Measurements from ENCODE around the gene GADD45B. TPM values are rescaled to one million over a fixed set of nuclear protein-coding genes. Genes with fewer than 3 reads are reported as not detected.
"Not testable (repeated sequence)": the region's sequence is repeated elsewhere in the genome, so short reads cannot be mapped to it uniquely, and the experiment has no call there.

Gene GADD45B
- total RNA-seq, 2 donors from 2014 or later: 120 to 160 TPM

DNA sequence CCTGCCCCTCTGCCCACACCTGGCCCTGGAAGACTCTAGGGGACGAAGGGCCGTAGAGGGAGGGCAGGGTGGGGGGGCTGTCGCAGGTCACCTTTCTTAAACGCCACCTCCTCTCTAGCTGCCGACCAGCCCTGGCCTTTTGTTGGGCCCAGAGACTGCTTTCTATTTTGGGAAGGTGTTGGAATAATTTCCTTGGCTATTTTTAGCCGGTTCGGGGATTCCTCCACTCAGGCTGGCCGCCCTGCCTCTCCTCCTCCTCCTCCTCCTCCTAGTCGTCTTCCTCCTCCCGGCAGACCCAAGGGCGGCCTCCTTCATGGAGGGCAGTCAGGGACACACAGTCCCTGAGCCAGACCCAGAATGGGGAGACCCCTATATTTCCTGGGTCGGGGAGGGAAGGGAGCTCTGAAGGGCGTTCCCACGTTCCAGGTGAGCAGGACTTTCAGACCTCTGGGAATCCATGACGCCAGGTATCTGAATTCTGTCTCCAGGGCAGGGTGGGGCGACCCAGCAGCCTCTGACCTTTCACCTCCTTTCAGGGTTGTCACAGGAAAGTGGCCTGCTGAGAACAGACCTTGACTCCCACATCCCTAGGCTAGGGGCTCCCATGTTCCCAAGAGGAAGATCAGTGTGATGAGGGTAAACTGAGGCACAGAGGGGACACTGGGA lies 19.9 kb downstream of the GADD45B start:
- no peak for DNase-seq (ENCODE audit: low spot score)
- intact Hi-C loops (cut with DNase I): no loop called here

DNA sequence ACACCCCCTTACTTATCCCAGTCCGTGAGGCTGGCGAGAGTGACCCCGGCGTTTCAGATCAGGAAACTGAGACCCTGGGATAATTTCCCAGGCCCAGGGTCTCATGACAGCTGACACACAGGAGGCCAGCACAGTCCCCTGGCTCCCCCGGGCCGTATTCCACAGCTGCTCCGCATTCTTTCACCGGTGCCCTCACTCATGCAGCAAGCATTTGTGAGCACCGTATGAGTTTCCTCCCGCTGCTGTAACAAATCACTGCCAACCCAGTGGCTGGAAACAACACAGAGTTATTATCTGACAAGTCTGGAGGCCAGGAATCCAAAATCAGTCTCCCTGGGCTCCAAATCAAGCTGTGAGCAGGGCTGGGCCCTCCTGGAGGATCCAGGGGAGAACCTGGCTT lies 21.3 kb downstream of the GADD45B start:
- intact Hi-C loops (cut with DNase I): no loop called here
- DNase-seq (ENCODE audit: low spot score): no peak

DNA sequence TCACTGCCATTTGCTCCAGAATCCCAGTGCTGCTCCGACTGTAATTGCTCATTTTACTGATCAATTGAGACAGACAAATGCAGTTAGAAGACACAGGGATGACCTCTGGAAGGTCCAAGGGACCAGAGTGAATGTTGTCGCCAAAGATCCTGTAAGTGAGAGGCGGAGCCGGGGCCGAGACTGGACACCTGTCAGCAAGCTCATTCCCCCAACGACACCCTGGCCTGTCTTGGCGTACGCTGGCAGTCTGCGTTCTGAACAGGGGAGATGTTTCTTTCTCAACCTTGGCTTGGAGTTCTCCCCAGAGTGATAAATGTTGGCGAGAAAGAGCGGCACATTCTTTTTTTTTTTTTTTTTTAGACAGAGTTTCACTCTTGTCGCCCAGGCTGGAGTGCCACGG lies 24.2 kb downstream of the GADD45B start:
- no peak for DNase-seq (ENCODE audit: low spot score)
- intact Hi-C loops (cut with DNase I): no loop called here

GRCh38 chr19:2500841-2501261 lies 24.9 kb downstream of the GADD45B start:
- intact Hi-C loops (cut with DNase I): no loop called here

DNA sequence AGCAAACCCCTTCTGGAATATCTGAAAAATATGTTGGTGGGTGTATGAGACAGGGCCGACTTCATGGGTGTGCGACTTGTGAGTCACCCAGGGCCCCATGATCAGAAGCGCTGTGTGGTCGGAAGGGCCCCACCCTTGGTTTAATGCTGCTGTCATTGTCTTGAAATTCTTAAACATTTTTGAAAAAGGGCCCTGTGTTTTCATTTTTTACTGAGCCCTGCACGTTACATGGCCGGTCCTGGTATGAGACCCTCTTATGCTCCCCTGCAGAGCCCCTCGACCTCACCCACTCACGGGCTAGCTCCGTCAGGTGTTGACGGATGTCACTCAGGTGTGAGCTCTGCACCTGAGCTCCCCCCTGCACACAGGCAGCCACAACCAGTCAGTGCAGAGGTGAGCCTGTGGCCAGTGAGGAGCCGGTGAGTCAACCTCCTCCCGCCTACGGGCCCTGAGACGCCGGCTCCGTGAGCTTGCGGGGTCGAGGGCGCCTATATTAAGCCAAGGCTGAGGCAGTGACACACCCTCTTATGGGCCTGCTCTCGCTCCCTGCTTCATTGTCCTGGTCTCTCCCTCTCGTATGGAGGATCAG lies 27.7 kb downstream of the GADD45B start:
- intact Hi-C loops (cut with DNase I): no loop called here

More at GRCh38 chr19:2500841-2501261, 24.9 kb downstream of the GADD45B start:
- no peak for DNase-seq (ENCODE audit: low spot score)

GRCh38 chr19:2506656-2507055 lies 30.7 kb downstream of the GADD45B start:
- DNase-seq (ENCODE audit: low spot score); intact Hi-C loops (cut with DNase I): not testable (repeated sequence)

More for the DNA sequence above, 27.7 kb downstream of the GADD45B start:
- no peak for DNase-seq (ENCODE audit: low spot score)

DNA sequence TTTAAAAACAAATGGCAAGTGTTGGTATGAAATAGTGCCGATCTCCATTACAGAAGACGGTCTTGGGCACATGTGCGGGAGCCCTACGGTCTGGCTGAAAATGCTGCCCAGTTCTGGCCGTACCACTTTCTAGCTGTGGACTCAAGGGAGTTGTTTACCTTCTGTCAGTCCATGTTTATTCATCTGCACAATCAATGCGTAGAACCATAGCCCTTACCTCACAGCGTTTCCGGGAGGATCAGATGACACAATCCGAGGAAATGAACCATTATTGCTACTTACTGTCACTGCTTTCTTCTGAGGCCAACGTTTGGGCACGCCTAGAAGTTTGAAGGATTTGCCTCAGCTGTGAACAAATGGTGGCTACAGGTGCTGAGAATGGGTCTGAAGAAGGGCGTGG lies 31.2 kb downstream of the GADD45B start:
- no peak for DNase-seq (ENCODE audit: low spot score)
- intact Hi-C loops (cut with DNase I): no loop called here

DNA sequence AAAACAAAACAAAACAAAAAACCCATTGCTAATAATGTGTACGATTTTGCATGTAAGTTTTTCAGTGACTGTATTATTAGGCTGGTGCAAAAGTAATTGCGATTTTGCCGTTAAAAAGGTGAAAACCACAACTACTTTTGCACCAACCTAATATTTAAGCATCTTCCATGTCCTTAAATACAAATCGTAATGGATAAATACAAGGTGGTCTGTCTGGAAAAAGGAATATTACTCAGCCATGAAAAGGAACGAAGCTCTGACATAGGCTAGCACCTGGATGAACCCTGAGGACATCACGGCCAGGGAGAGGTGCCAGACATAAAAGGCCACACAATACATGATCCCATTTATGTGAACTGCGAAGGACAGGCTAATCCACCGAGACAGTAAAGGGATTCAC lies 33.2 kb downstream of the GADD45B start:
- intact Hi-C loops (cut with DNase I): no loop called here
- DNase-seq (ENCODE audit: low spot score): no peak

DNA sequence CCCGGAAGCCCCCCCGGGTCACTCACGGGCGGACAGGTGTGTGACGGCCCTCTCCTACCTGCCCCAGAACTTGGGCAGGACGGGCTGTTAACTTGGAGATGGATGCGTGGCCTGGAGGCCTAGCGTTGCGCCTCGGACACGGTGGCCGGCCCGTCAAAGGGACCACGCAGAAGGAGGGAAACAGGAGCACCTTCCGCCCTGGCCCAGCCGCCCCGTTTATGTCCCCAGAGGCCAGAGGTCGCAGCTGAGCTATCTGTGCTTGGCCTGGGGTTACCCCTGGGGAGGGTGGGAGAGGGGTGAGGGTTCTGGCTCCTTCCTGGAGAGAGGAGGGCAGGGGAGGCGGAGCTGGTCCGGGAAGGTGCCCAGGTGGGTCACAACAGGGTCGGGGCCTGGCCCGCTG lies 35.6 kb downstream of the GADD45B start:
- intact Hi-C loops (cut with DNase I): no loop called here
- DNase-seq (ENCODE audit: low spot score): no peak

GRCh38 chr19:2511991-2512390 lies 36.1 kb downstream of the GADD45B start:
- intact Hi-C loops (cut with DNase I): no loop called here
- DNase-seq (ENCODE audit: low spot score): no peak

GRCh38 chr19:2512523-2513431 lies 36.9 kb downstream of the GADD45B start:
- intact Hi-C loops (cut with DNase I): no loop called here
- DNase-seq (ENCODE audit: low spot score): no peak

GRCh38 chr19:2514981-2515518 lies 39.1 kb downstream of the GADD45B start:
- intact Hi-C loops (cut with DNase I): no loop called here
- no peak for DNase-seq (ENCODE audit: low spot score)

GRCh38 chr19:2516727-2517126 lies 40.8 kb downstream of the GADD45B start:
- DNase-seq (ENCODE audit: low spot score): no peak
- intact Hi-C loops (cut with DNase I): no loop called here

DNA sequence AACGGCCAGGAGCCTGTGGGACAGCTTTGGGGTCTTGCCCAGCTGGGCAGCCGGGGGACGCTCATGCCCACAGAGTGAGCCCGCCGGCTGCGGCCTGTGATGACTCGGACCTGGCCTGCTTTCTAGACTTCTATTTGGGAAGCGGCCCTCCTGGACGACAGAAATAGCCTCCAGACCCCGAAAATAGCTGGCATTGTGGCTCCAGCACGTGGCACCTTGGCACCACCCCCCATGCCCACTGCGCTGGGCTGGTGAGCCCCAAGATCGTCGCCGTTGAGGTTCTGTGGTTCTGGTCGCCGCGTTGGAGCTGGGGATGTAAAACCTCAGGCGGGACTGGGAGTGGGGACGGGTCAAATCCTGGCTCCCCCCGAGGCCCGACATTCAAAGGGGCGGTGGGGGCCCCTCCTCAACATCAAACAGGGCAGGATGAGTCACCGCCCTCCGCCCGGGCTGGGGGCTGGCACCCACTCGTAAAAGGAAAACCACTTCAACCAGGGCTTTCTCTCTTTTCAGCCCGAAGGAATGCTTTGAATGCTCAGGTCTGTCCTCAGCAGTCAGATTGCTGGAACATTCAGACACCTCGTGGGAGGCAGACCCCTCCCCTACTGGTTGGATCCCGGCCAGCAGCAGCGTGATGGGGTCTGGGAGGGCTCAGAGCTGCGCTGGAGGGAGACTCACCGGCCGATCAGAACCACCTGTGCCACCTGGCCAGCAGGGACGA lies 42.1 kb downstream of the GADD45B start:
- intact Hi-C loops (cut with DNase I): no loop called here

GRCh38 chr19:2518856-2519255 lies 42.9 kb downstream of the GADD45B start:
- DNase-seq (ENCODE audit: low spot score); intact Hi-C loops (cut with DNase I): not testable (repeated sequence)

More for the DNA sequence above, 42.1 kb downstream of the GADD45B start:
- DNase-seq (ENCODE audit: low spot score): no peak

DNA sequence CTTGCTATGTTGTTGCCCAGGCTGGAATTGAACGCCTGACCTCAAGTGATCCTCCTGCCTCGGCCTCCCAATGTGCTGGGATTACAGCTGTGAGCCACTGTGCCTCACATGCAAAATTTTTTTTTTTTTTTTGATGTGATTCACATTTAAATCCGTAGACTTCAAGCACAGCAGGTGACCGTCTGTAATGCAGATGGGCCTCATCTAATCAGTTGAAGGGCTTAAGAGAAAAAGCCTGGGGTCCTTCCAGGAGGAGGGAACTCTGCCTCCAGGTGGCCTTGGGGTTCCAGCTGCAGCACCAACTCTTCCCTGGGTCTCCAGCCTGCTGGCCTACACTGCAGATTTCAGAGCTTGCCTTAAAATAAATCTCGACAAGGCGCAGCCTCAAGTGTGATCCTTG lies 43.6 kb downstream of the GADD45B start:
- no peak for DNase-seq (ENCODE audit: low spot score)
- intact Hi-C loops (cut with DNase I): no loop called here

- intact Hi-C loops (cut with DNase I): no loop called here
- no peak for DNase-seq (ENCODE audit: low spot score)
Measured at GRCh38 chr19:2523630-2524311, 47.8 kb downstream of the GADD45B start.

DNA sequence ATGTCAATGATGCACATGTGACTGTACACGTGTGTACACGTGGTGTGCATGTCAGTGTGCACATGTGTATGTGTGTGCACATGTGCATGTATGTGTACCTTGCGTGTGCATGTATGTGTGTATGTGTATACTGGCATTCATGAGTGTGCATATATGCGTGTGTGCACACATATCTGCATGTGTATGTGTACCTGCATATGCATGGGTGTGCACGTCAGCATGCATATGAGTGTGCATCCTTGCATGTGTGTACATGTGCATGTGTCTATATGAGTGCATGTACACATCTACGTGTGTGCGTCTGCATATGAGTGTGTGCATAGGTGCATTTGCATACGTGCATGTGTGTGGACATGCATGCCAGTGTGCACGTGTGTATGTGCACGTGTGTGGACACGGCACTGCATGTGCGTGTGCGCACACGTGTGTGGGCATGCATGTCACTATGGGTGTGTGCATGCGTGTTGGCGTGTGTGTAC lies 48.5 kb downstream of the GADD45B start:
- DNase-seq (ENCODE audit: low spot score): no peak
- intact Hi-C loops (cut with DNase I): no loop called here
